ENCODE results near the gene PDE12.

Gene PDE12, protein sequence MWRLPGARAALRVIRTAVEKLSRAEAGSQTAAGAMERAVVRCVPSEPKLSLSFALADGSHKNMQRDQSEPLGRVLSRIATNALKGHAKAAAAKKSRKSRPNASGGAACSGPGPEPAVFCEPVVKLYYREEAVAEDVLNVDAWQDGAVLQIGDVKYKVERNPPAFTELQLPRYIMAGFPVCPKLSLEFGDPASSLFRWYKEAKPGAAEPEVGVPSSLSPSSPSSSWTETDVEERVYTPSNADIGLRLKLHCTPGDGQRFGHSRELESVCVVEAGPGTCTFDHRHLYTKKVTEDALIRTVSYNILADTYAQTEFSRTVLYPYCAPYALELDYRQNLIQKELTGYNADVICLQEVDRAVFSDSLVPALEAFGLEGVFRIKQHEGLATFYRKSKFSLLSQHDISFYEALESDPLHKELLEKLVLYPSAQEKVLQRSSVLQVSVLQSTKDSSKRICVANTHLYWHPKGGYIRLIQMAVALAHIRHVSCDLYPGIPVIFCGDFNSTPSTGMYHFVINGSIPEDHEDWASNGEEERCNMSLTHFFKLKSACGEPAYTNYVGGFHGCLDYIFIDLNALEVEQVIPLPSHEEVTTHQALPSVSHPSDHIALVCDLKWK

DNA sequence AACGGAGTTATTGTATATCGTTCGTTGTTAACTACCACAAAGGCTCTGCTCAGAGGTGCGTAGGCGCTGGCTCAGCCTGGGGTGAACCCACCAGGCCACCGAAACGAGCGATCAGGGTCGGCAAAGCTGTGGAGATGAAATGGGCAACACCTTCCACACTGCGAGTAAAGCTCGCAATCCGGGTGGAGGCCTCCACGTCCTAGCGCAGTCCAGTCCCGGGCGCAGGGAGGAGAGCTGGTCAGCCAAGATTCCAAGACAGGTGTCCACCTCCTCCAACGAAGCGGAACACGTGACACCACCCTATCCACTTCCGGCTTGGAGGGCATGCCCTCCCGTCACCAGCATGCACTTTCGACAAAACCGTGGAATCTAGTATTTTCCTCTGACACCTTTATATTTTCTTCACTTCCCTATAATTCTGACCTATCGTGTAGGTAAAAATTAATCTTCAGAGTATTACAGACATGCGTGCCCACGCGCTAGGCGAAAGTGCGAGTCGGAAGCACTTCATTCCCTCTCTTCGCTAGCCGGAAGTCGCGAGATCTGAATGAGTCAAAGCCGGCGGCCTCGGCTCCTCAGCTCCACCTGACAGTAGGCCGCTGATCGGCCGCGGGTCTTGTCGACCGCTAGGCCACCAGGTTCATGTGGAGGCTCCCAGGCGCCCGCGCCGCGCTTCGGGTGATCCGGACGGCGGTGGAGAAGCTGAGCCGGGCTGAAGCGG is at the start of gene PDE12:
PDE12 (plus strand) TSS at position 537 of the 721 bp plus-strand sequence; CDS start at position 643, 106 bp downstream.
- DNase-seq = peak; percentile 58 to 99 (median 92)

DNA sequence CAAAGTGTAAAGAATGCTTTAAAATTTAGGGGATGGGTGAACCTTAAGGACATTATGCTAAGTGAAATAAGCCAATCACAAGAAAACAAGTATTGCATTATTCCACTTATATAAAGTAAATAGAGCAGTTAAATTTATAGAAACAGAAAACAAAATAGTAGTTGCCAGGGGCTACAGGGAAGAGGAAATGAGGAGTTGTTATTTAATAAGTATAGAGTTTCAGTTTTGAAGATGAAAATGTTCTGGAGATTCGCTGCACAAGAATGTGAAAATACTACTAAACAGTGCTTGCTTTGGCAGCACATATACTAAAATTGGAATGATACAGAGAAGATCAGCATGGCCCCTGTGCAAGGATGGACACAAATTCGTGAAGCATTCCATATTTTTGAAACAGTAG is 43.9 kb upstream of the PDE12 start:
- DNase-seq = no peak

DNA sequence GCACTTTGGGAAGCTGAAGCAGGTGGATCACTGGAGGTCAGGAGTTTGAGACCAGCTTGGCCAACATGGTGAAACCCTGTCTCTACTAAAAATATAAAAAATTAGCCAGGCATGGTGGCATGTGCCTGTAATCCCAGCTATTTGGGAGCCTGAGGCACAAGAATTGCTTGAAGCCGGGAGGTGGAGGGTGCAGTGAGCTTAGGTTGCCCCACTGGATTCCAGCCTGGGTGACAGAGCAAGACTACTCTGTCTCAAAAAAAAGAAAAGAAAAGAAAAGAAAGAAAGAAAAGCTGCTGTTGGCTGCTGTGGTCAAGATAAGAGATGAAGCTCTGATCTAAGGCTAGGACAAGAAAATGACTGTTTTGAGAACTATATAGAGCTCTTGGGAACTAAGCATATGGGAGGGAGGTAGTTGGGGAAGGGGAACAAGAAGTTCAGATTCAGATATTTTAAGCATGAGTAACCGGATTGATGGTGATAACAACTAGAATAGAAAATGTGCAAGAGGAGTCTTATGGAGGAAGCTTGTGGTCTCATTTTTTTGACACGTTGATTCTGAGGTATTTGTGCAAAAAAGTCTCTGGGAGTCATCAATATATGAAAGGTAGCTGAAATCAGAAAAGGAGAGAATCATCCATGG is 37.7 kb upstream of the PDE12 start:
- DNase-seq = no peak

GRCh38 chr3:57530071-57530608 is 25.9 kb upstream of the PDE12 start:
- DNase-seq = no peak

DNA sequence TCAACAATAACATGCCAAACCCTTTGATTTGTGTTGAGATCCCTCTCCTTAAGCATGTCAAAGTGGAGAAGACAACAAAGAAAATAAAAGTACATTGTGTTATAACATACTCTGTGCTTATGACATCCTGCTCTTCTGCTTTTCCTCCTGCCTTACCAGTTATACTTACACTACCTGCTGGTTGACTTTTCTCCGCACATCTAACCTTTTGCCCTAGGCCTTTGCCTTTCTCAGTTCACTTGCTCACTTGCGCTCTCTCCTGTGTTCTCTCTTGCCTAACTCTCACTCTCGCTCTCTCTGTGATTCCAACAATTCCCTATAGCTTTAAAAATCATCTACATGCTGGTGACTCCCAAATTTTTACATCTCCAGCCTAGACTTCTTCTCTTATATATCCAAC is 17.6 kb upstream of the PDE12 start:
- no peak for DNase-seq

- DNase-seq = peak in 4 of 14 donors; percentile 3 to 24 (median 10)
Measured at GRCh38 chr3:57544181-57545125, 11.6 kb upstream of the PDE12 start, which contains the start of gene DNAH12. Gene DNAH12 (minus strand): TSS chr3:57544344. CDS start chr3:57542870, 1,474 bp downstream.

- DNase-seq = peak in 2 of 14 donors; percentile 5 to 6
Measured at GRCh38 chr3:57545636-57546268, 10.3 kb upstream of the PDE12 start.

GRCh38 chr3:57546616-57547015 is 9.5 kb upstream of the PDE12 start:
- no peak for DNase-seq

- no peak for DNase-seq
Measured at GRCh38 chr3:57555306-57555705, 768 bp upstream of the PDE12 start.

DNA sequence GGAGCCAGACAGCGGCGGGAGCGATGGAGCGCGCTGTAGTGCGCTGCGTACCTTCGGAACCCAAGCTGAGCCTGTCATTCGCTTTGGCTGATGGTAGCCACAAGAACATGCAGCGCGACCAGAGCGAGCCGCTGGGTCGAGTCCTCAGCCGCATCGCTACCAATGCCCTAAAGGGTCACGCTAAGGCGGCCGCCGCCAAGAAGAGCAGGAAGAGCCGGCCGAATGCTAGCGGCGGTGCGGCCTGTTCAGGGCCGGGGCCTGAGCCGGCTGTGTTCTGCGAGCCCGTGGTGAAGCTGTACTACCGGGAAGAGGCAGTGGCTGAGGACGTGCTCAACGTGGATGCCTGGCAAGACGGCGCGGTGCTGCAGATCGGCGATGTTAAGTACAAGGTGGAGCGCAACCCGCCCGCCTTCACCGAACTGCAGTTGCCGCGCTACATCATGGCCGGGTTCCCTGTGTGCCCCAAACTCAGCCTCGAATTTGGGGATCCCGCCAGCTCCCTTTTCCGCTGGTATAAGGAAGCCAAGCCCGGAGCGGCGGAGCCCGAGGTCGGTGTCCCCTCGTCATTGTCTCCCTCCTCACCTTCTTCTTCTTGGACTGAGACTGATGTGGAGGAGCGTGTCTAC is 498 bp downstream of the PDE12 start:
- peak in 5 of 14 donors; percentile 43 to 72 (median 55) for DNase-seq

GRCh38 chr3:57557085-57557537 is 1.0 kb downstream of the PDE12 start:
- peak in 2 of 14 donors; percentile 3 to 44 for DNase-seq

- DNase-seq = no peak
Measured at GRCh38 chr3:57559526-57559925, 3.5 kb downstream of the PDE12 start.

GRCh38 chr3:57569859-57570450 is 13.9 kb downstream of the PDE12 start:
- no peak for DNase-seq

- no peak for DNase-seq
Measured at GRCh38 chr3:57570878-57571277, 14.8 kb downstream of the PDE12 start.

- no peak for DNase-seq
Measured at GRCh38 chr3:57572096-57572495, 16.0 kb downstream of the PDE12 start.

GRCh38 chr3:57575966-57576626 is 20.0 kb downstream of the PDE12 start:
- DNase-seq = no peak

- no peak for DNase-seq
Measured at GRCh38 chr3:57577801-57578200, 21.7 kb downstream of the PDE12 start.

GRCh38 chr3:57582474-57583168 is 26.5 kb downstream of the PDE12 start:
- DNase-seq = no peak

All from C1 segment of cervical spinal cord (tissue), 14 donors.